Peyer's patch (tissue), 4 donors: Measurements from ENCODE around the gene CYP27C1. TPM values are rescaled to one million over a fixed set of nuclear protein-coding genes. Genes with fewer than 3 reads are reported as not detected.
A peak's percentile ranks its signal among the peaks of the same experiment; 100 is the strongest.

Experiments used
- DNase-seq, 3 donors: peaks; one replicate each; pipeline ENCODE4 v3.0.0-alpha.2; 2017 to 2019
- H3K27ac ChIP-seq, 4 donors: fragments of 200-600 bp; sonication (generic); one replicate each; pipeline ENCODE4 v1.5.1; 2016 to 2019
- H3K27me3 ChIP-seq, 2 donors: fragments of 200-600 bp; sonication (generic); one replicate each; pipeline ENCODE4 v1.5.1; 2019
- H3K36me3 ChIP-seq, 3 donors: fragments of 200-600 bp; sonication (generic); one replicate each; pipeline ENCODE4 v1.5.1; 2016 to 2019
- H3K4me1 ChIP-seq, 4 donors: fragments of 200-600 bp; sonication (generic); one replicate each; pipeline ENCODE4 v1.5.1; 2016 to 2019
- H3K4me3 ChIP-seq, 4 donors: fragments of 200-600 bp; sonication (generic); 1 replicate in 3 of 4; 2 replicates in 1 of 4; pipeline ENCODE4 v1.5.1; 2016 to 2019; ENCODE audit warnings: mild to moderate bottlenecking in 1 of 4
- H3K9me3 ChIP-seq, 4 donors: fragments of 200-600 bp; sonication (generic); one replicate each; pipeline ENCODE4 v1.5.1; 2016 to 2019; ENCODE audit warnings: mild to moderate bottlenecking in 1 of 4
- POLR2A ChIP-seq, 2 donors: fragments of 450-650 bp; IDR thresholded peaks; one replicate each; pipeline ENCODE4 v1.5.1; 2017; ENCODE audit warnings: antibody characterized with exemption in 2 of 2, mild to moderate bottlenecking in 2 of 2, moderate library complexity in 2 of 2
- total RNA-seq, 4 donors: library from RNA; depleted of rRNA; stranded (reverse); fragments of >200 nt; gene quantifications; one replicate each; pipeline ENCODE4 v1.1.0, GENCODE V29; 2016
- TF ChIP-seq, protein P1 (sequence below), 6 experiments: fragments of 450-650 bp in 4 of 6; fragments of 200-600 bp in 2 of 6; sonication (generic) in 1 of 6; IDR thresholded peaks; one replicate each; pipeline ENCODE4 v1.5.1; 2017 to 2019; ENCODE audit warnings: antibody characterized with exemption in 6 of 6, mild to moderate bottlenecking in 3 of 6, moderate library complexity in 1 of 6

CYP27C1 gene
- total RNA-seq, 4 donors from 2014 or later: 0.13 TPM; not detected in 3

DNA sequence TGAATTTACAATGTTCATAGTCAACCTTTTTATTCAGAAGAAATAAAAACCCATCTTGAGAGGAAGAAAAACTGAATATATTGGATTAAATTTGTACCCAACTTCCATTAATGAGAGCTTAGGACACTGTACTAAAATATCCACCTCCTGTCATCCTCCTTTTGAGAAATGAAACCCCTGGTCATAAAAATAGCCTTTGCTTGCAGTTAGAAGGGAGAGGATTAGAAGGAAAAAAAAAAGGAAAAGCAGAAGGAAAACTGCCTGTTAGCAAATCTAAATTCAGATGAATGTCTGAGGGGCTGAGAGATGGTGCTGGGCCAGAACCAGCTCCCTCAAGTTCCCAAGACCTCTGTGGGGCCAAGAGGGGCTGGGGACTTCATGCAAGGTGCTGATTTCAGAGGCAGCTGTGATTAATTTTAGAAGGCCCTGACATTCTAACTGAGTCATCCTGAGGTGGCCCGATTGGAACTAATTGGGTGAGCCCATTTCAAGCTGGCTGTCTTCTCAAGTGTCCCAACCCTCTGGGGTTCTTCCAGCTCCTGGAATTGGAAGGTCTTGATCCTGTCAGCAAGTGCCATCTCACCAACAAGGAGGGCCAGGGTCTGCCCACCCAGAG is 74.7 kb downstream of the CYP27C1 start:
- no peaks in the 10 kb centered on the region for H3K27me3 ChIP-seq

GRCh38 chr2:127143841-127144782 is 76.0 kb downstream of the CYP27C1 start:
- no peaks in the 10 kb centered on the region for H3K9me3 ChIP-seq
- no peaks in the 10 kb centered on the region for H3K27me3 ChIP-seq
- no peak for DNase-seq
- H3K36me3 ChIP-seq: no peaks in the 10 kb centered on the region
- peak overlapping the region in 1 of 4 donors; percentile 4 for H3K27ac ChIP-seq
- H3K4me1 ChIP-seq: no peaks in the 10 kb centered on the region
- TF ChIP-seq, protein P1, sequence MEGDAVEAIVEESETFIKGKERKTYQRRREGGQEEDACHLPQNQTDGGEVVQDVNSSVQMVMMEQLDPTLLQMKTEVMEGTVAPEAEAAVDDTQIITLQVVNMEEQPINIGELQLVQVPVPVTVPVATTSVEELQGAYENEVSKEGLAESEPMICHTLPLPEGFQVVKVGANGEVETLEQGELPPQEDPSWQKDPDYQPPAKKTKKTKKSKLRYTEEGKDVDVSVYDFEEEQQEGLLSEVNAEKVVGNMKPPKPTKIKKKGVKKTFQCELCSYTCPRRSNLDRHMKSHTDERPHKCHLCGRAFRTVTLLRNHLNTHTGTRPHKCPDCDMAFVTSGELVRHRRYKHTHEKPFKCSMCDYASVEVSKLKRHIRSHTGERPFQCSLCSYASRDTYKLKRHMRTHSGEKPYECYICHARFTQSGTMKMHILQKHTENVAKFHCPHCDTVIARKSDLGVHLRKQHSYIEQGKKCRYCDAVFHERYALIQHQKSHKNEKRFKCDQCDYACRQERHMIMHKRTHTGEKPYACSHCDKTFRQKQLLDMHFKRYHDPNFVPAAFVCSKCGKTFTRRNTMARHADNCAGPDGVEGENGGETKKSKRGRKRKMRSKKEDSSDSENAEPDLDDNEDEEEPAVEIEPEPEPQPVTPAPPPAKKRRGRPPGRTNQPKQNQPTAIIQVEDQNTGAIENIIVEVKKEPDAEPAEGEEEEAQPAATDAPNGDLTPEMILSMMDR (IDR thresholded peaks at IDR 0.05): peak in 4 of 6 experiments; percentile 4 to 35 (median 15)
- no peak for TF ChIP-seq POLR2A (IDR thresholded peaks at IDR 0.05)
- H3K4me3 ChIP-seq: no peak overlapping the region

More for the DNA sequence above, 74.7 kb downstream of the CYP27C1 start:
- Histone ChIP-seq H3K9me3 (no peaks in the 10 kb centered on the region), H3K27ac (no peak overlapping the region), H3K36me3 (no peaks in the 10 kb centered on the region), H3K4me1 (no peaks in the 10 kb centered on the region), H3K4me3 (no peak overlapping the region)
- DNase-seq: no peak
- TF ChIP-seq, protein P1 (IDR thresholded peaks at IDR 0.05): no peak
- TF ChIP-seq POLR2A (IDR thresholded peaks at IDR 0.05): no peak

- Histone ChIP-seq H3K4me3 (no peak overlapping the region), H3K36me3 (no peaks in the 10 kb centered on the region), H3K9me3 (no peaks in the 10 kb centered on the region), H3K4me1 (no peaks in the 10 kb centered on the region), H3K27me3 (no peaks in the 10 kb centered on the region), H3K27ac (no peak overlapping the region)
- DNase-seq: no peak
- TF ChIP-seq, protein P1 (IDR thresholded peaks at IDR 0.05): no peak
- TF ChIP-seq POLR2A (IDR thresholded peaks at IDR 0.05): no peak
Measured at GRCh38 chr2:127142663-127143630, 77.2 kb downstream of the CYP27C1 start.

DNA sequence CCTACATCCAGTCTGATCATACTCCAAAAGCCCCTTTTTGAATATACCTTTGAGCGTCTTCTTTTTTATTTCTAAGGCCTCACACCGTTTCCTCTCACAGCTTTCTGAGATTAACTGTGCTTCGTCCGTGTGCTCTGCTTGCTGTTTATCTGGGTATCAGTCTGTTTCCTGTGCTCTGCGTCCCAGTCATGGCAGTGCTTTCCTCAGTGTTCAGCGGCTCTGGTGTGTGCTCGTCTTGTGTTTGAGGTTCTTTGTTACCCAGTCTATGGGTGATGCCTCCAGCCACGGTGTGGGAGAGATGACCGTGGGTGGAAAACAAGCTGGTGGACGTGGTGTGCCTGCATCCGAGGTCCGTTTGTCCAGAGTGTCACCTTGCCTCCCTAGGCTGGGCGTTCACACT is 79.6 kb downstream of the CYP27C1 start:
- Histone ChIP-seq H3K27me3 (no peaks in the 10 kb centered on the region), H3K36me3 (no peaks in the 10 kb centered on the region), H3K27ac (no peak overlapping the region), H3K4me3 (no peak overlapping the region), H3K9me3 (no peaks in the 10 kb centered on the region), H3K4me1 (no peaks in the 10 kb centered on the region)
- DNase-seq: no peak
- TF ChIP-seq POLR2A (IDR thresholded peaks at IDR 0.05): no peak
- TF ChIP-seq, protein P1 (IDR thresholded peaks at IDR 0.05): no peak

DNA sequence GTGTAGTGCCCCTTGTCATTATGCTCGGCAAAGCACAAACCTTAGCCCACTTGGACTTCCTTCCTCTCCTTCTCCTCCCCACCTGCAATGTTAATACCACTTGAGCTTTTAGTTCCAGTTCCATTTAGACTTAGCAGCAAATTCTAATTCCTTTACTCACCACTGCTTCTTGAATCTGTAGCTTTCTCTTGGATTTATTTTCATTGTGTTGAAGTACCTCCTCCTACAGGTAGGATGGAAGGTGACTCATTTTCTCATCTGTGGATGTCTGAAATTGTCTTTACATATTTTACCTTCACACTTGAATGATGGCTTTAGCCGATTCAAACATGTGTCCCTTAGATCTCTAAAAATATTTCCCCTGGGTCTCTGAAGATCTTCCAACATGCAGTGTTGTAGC is 80.3 kb downstream of the CYP27C1 start:
- TF ChIP-seq POLR2A (IDR thresholded peaks at IDR 0.05): no peak
- TF ChIP-seq, protein P1 (IDR thresholded peaks at IDR 0.05): peak in 3 of 6 experiments; percentile 17 to 29 (median 20)
- no peaks in the 10 kb centered on the region for H3K9me3 ChIP-seq
- no peaks in the 10 kb centered on the region for H3K4me1 ChIP-seq
- no peaks in the 10 kb centered on the region for H3K27me3 ChIP-seq
- no peaks in the 10 kb centered on the region for H3K36me3 ChIP-seq
- no peak for DNase-seq
- no peak overlapping the region for H3K4me3 ChIP-seq
- no peak overlapping the region for H3K27ac ChIP-seq
